WI38 (cell line): Measurements from ENCODE around the gene TMEM204.

Experiments used
- H3K4me3 ChIP-seq: 2 replicates; pipeline ENCODE4 v1.5.1; 2011; ENCODE audit warnings: low read depth, mild to moderate bottlenecking, control low read depth, low read length
- TF ChIP-seq, protein P1 (sequence below): IDR thresholded peaks from 2 replicates; pipeline ENCODE4 v1.5.1; 2012; ENCODE audit warnings: low read depth, mild to moderate bottlenecking, control low read depth, low read length

TMEM204 gene

DNA sequence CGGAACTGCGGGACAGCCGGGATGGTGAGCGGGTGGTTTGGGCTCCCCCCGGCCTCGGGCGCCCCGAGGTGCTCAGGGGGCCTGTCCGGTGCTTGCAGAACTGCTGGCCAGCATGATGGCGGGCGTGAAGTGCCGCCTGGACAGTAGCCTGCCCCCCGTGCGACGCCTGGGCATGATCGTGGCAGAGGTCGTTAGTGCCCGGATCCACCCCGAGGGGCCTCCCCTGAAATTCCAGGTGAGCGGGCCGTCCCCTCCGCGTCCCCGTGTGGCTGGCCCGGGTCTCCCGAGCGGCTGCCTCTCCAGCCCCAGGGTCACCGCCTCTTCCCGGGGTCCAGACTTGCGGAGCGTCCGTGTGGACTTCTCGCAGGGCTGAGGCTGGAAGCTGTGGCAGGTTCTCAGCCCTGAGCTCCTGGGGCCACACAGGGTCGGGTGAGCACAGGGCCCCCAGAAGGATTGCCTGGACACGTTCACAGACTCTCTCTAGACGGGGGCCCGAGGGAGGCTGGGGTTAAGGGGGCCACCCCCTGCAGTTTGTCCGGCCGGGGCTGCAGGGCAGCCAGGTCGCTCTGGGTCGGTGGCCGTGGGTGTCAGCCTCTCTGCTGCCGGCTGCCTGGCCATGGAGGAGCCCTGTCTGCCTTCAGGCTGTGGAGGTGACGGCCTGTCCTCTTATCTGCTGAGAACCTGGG lies 32.9 kb upstream of the TMEM204 start:
- H3K4me3 ChIP-seq = no peak overlapping the region
- TF ChIP-seq, protein P1, sequence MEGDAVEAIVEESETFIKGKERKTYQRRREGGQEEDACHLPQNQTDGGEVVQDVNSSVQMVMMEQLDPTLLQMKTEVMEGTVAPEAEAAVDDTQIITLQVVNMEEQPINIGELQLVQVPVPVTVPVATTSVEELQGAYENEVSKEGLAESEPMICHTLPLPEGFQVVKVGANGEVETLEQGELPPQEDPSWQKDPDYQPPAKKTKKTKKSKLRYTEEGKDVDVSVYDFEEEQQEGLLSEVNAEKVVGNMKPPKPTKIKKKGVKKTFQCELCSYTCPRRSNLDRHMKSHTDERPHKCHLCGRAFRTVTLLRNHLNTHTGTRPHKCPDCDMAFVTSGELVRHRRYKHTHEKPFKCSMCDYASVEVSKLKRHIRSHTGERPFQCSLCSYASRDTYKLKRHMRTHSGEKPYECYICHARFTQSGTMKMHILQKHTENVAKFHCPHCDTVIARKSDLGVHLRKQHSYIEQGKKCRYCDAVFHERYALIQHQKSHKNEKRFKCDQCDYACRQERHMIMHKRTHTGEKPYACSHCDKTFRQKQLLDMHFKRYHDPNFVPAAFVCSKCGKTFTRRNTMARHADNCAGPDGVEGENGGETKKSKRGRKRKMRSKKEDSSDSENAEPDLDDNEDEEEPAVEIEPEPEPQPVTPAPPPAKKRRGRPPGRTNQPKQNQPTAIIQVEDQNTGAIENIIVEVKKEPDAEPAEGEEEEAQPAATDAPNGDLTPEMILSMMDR = no peak

DNA sequence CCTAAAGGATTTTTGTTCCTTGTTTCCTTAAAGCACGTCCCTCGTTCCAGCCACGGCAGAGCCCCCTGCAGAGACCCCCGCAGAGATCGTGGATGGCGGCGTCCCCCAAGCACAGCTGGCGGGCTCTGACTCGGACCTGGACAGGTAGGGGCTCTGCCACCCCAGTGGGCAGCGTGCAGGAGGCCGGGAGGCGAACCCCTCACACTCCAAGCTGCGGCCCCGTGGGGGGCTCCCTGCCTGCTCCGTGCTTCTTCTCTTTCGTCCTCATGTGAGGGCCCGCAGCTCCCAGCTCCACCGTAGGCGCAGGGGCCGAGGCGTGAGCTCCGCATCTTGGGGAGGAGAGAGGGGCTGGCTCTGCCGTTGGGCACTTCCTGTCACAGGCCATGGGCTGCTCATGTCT lies 31.8 kb upstream of the TMEM204 start:
- TF ChIP-seq, protein P1 = no peak
- no peak overlapping the region for H3K4me3 ChIP-seq

DNA sequence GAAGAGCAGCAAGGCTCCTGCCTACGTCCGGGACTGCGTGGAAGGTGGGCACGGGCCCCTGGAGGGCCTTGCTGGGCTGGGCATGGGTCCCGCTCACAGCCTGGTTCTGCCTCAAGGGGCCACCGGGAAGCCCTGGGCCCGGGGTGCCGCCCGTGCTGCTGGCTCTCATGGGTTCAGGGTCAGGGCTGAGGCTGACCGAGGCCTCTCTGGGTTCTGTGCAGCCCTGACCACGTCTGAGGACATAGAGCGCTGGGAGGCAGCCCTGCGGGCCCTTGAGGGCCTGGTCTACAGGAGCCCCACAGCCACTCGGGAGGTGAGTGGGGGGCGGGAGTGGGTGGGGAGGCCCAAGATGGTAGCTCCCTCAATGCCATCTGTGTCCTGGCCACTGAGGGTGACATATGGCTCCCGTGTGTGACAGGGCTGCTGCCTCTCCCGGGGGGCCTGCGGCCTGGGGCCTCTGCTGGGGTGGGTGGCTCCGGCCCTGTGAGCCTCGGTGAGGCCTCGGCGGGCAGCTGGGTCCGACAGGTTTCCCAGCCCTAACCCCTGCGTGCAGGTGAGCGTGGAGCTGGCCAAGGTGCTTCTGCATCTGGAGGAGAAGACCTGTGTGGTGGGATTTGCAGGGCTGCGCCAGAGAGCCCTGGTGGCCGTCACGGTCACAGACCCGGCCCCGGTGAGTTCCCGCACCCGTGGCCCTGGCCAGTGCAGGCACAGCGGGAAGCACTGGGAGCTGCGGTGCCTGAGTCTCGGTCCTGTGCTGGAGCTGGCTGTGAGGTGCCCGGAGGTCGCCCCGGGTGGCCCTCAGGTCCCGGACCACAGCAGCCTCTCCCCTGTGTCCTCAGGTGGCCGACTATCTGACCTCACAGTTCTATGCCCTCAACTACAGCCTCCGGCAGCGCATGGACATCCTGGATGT lies 31.1 kb upstream of the TMEM204 start:
- no peak overlapping the region for H3K4me3 ChIP-seq
- TF ChIP-seq, protein P1 = no peak

DNA sequence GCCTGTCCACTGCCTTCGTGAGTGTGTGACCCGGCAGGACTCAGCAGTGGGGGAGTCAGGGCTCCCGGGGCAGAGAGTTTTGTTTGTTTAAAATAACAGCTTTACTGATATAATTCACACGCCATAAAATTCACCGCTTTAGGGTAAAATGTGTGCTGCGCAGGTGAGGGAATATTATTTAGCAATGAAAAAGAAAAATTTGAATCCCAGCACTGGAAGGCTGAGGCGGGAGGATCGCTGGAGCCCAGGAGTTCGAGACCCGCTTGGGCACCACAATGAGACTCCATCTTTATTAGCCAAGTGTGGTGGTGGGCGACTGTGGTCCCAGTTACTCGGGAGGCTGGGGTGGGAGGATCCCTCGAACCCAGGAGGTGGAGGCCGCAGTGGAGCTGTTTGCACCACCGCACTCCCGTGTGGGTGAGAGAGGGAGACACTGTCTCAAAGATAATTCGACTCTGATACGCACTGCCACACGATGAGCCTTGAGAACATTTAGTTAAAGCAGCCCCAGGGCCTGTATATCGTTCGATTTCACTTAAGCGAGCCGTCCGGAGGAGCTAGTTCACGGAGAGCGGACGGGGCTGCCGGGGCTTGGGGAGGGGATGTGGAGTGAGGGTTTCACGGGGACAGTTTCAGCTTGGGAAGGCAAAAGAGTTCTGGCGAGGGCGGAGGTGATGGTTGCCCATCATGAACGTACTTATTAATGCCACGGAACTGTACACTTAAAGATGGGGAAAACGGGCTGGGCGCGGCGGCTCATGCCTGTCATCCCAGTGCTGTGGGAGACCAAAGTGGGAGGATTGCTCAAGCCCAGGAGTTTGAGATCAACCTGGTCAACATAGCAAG lies 30.1 kb upstream of the TMEM204 start:
- TF ChIP-seq, protein P1 = no peak
- H3K4me3 ChIP-seq = no peak overlapping the region

DNA sequence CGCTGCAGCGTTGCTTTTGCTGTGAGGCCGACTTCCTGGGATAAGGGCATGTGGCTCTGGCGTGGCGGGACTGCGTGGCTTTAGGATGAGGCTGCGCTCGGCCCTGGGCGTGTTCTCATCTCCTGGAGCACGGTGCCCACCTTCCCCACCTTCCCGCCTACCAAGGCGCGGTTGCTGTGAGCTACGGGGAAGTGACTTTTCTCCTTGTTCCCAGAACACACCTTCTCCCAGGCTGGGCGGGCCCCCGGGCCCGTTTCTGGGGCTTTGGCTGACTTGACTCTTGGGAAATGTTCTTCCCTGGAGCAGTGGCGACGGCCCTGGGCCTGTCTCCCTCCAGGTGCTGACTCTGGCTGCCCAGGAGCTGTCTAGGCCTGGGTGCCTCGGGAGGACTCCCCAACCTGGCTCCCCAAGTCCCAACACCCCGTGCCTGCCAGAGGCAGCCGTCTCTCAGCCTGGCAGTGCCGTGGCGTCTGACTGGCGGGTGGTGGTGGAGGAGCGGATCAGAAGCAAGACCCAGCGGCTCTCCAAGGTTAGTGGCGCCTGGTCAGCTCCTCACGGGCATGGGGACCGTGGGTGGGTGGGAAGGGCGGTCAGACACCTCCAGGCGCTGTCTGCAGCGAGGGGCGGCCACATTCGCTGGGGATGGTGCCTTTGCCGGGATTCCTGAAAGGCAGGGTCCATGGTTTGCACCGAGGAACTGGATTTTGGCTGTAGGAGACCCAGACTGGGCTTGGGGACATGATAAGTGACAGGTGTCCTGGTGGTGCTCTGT lies 28.2 kb upstream of the TMEM204 start:
- TF ChIP-seq, protein P1 = no peak
- no peak overlapping the region for H3K4me3 ChIP-seq

DNA sequence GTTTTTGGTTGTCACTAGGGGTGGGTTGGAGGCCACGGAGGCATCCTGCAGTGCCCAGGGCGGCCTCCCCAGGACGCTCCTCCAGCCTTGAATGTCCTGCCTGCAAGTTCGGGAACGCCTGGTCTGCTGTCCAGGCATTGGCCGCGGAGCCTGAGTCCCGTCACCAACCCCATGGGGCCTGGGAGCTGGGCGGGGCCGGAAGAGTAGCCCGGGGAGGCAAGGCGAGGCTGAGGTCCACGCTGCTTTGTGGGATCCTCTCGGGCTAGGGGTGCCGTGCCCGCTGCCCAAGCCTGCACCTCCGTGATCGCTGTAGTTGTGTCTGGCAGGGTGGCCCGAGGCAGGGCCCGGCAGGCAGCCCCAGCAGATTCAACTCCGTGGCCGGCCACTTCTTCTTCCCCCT lies 27.6 kb upstream of the TMEM204 start:
- TF ChIP-seq, protein P1 = no peak
- H3K4me3 ChIP-seq = no peak overlapping the region
